ENCODE results near the gene NRAP. TPM values are rescaled to one million over a fixed set of nuclear protein-coding genes. Genes with fewer than 3 reads are reported as not detected.

NRAP gene
- total and polyA plus RNA-seq, 7 donors = 41.4 to 2,239 (median 1,429) TPM

- H3K4me1 ChIP-seq = peaks cover 43% of the 10 kb centered on the region
- WGBS, 3 donors = 38 to 46% (median 43%) methylated on average over 7 of the region's 7 CpGs
- no peaks in the 10 kb centered on the region for H3K27me3 ChIP-seq (ENCODE audit: insufficient read depth in 3 of 3, low read length in 2 of 3)
- peak overlapping the region; percentile 81 for H3K27ac ChIP-seq
- no peaks in the 10 kb centered on the region for H3K9me3 ChIP-seq
- no peak overlapping the region for H3K4me3 ChIP-seq
- TF ChIP-seq CTCF (IDR thresholded peaks at IDR 0.05) = no peak
- ATAC-seq (no peak), DNase-seq (no peak)
- H3K36me3 ChIP-seq (ENCODE audit: insufficient read depth in 1 of 2, low read depth in 1 of 2) = peaks cover 0 to 94% of the 10 kb centered on the region in 2 donors
- intact Hi-C loops (cut with DNase I) = no loop called here
Measured at GRCh38 chr10:113617086-113617485, 46.8 kb downstream of the NRAP start.

GRCh38 chr10:113616244-113617074, 47.4 kb downstream of the NRAP start:
- peaks cover 46% of the 10 kb centered on the region for H3K4me1 ChIP-seq
- H3K9me3 ChIP-seq = no peaks in the 10 kb centered on the region
- WGBS, 3 donors = 25 to 36% (median 25%) methylated on average over 5 of the region's 5 CpGs
- ATAC-seq = no peak
- peak; percentile 27 for TF ChIP-seq CTCF (IDR thresholded peaks at IDR 0.05)
- H3K4me3 ChIP-seq = no peak overlapping the region
- H3K36me3 ChIP-seq (ENCODE audit: insufficient read depth in 1 of 2, low read depth in 1 of 2) = peaks cover 0 to 94% of the 10 kb centered on the region in 2 donors
- intact Hi-C loops (cut with DNase I) = no loop called here
- no peak for DNase-seq
- H3K27me3 ChIP-seq (ENCODE audit: insufficient read depth in 3 of 3, low read length in 2 of 3) = no peaks in the 10 kb centered on the region
- peak overlapping the region; percentile 81 for H3K27ac ChIP-seq

- ATAC-seq (no peak), DNase-seq (no peak)
- peaks cover 0 to 94% of the 10 kb centered on the region in 2 donors for H3K36me3 ChIP-seq (ENCODE audit: insufficient read depth in 1 of 2, low read depth in 1 of 2)
- no peak for TF ChIP-seq CTCF (IDR thresholded peaks at IDR 0.05)
- H3K4me3 ChIP-seq = no peak overlapping the region
- intact Hi-C loops (cut with DNase I) = no loop called here
- peak overlapping the region; percentile 77 for H3K27ac ChIP-seq
- H3K27me3 ChIP-seq (ENCODE audit: insufficient read depth in 3 of 3, low read length in 2 of 3) = no peaks in the 10 kb centered on the region
- H3K9me3 ChIP-seq = no peaks in the 10 kb centered on the region
- WGBS, 3 donors = 62 to 70% (median 62%) methylated on average over 15 of the region's 15 CpGs
- H3K4me1 ChIP-seq = peaks cover 50% of the 10 kb centered on the region
Measured at GRCh38 chr10:113613977-113614690, 49.7 kb downstream of the NRAP start.

- H3K27me3 ChIP-seq (ENCODE audit: insufficient read depth in 3 of 3, low read length in 2 of 3) = no peaks in the 10 kb centered on the region
- peaks cover 0 to 95% of the 10 kb centered on the region in 2 donors for H3K36me3 ChIP-seq (ENCODE audit: insufficient read depth in 1 of 2, low read depth in 1 of 2)
- DNase-seq (no peak), ATAC-seq (no peak)
- H3K9me3 ChIP-seq = no peaks in the 10 kb centered on the region
- H3K4me3 ChIP-seq = no peak overlapping the region
- no peak for TF ChIP-seq CTCF (IDR thresholded peaks at IDR 0.05)
- intact Hi-C loops (cut with DNase I) = no loop called here
- H3K4me1 ChIP-seq = peaks cover 43% of the 10 kb centered on the region
- 60 to 85% (median 71%) methylated on average over 2 of the region's 2 CpGs for WGBS, 3 donors
- H3K27ac ChIP-seq = peak overlapping the region; percentile 77
Measured at GRCh38 chr10:113613427-113613826, 50.4 kb downstream of the NRAP start.
